IPS-18a (cell line): Measurements from ENCODE around the gene LIG3.
"Not testable (repeated sequence)": the region's sequence is repeated elsewhere in the genome, so short reads cannot be mapped to it uniquely, and the experiment has no call there.

ENCODE experiments used
- H3K27ac ChIP-seq: one replicate; pipeline ENCODE4 v1.5.1; 2013; ENCODE audit warnings: low read length
- H3K27me3 ChIP-seq: one replicate; pipeline ENCODE4 v1.6.1; 2013; ENCODE audit warnings: mild to moderate bottlenecking, low read length; ENCODE audit not compliant: control insufficient read depth, insufficient read depth
- H3K36me3 ChIP-seq: one replicate; pipeline ENCODE4 v1.6.1; 2013; ENCODE audit warnings: low read depth, low read length; ENCODE audit not compliant: control insufficient read depth
- H3K4me1 ChIP-seq: one replicate; pipeline ENCODE4 v1.6.1; 2013; ENCODE audit warnings: low read depth, low read length; ENCODE audit not compliant: control insufficient read depth
- H3K4me3 ChIP-seq: one replicate; pipeline ENCODE4 v1.5.1; 2013; ENCODE audit warnings: low read length
- H3K9ac ChIP-seq: one replicate; pipeline ENCODE4 v1.6.1; 2013; ENCODE audit warnings: mild to moderate bottlenecking, low read length, moderate library complexity
- H3K9me3 ChIP-seq: one replicate; pipeline ENCODE4 v1.6.1; 2013; ENCODE audit warnings: low read depth, low read length; ENCODE audit not compliant: control insufficient read depth

LIG3 gene

GRCh38 chr17:34987232-34987631 lies 6.9 kb downstream of the LIG3 start:
- Histone ChIP-seq H3K9me3 (no peaks in the 10 kb centered on the region), H3K4me3 (no peak overlapping the region), H3K27ac (no peak overlapping the region), H3K4me1 (no peaks in the 10 kb centered on the region), H3K36me3 (peaks cover 77% of the 10 kb centered on the region), H3K27me3 (no peaks in the 10 kb centered on the region), H3K9ac (no peak overlapping the region)

- H3K27ac ChIP-seq = no peak overlapping the region
- H3K9ac ChIP-seq = no peak overlapping the region
- no peak overlapping the region for H3K4me3 ChIP-seq
- H3K27me3 ChIP-seq = no peaks in the 10 kb centered on the region
- peaks cover 84% of the 10 kb centered on the region for H3K36me3 ChIP-seq
- H3K9me3 ChIP-seq = no peaks in the 10 kb centered on the region
- no peaks in the 10 kb centered on the region for H3K4me1 ChIP-seq
Observed at GRCh38 chr17:34988644-34989043, 8.3 kb downstream of the LIG3 start.

- H3K4me3 ChIP-seq = no peak overlapping the region
- H3K9ac ChIP-seq = no peak overlapping the region
- peaks cover 84% of the 10 kb centered on the region for H3K36me3 ChIP-seq
- no peaks in the 10 kb centered on the region for H3K27me3 ChIP-seq
- no peaks in the 10 kb centered on the region for H3K4me1 ChIP-seq
- H3K9me3 ChIP-seq = no peaks in the 10 kb centered on the region
- H3K27ac ChIP-seq = no peak overlapping the region
Observed at GRCh38 chr17:34989473-34989872, 9.2 kb downstream of the LIG3 start.

GRCh38 chr17:34990921-34991365 lies 10.6 kb downstream of the LIG3 start:
- H3K27ac ChIP-seq = no peak overlapping the region
- no peak overlapping the region for H3K4me3 ChIP-seq
- no peak overlapping the region for H3K9ac ChIP-seq
- H3K36me3 ChIP-seq = peaks cover 90% of the 10 kb centered on the region
- no peaks in the 10 kb centered on the region for H3K27me3 ChIP-seq
- no peaks in the 10 kb centered on the region for H3K9me3 ChIP-seq
- H3K4me1 ChIP-seq = no peaks in the 10 kb centered on the region

GRCh38 chr17:34991606-34992005 lies 11.3 kb downstream of the LIG3 start:
- Histone ChIP-seq H3K27me3 (no peaks in the 10 kb centered on the region), H3K36me3 (peaks cover 90% of the 10 kb centered on the region), H3K9ac (no peak overlapping the region), H3K9me3 (no peaks in the 10 kb centered on the region), H3K4me1 (no peaks in the 10 kb centered on the region), H3K4me3 (no peak overlapping the region), H3K27ac (no peak overlapping the region)

- peaks cover 95% of the 10 kb centered on the region for H3K36me3 ChIP-seq
Observed at GRCh38 chr17:34993031-34993430, 12.7 kb downstream of the LIG3 start.

GRCh38 chr17:34996422-34997285 lies 16.3 kb downstream of the LIG3 start:
- no peaks in the 10 kb centered on the region for H3K9me3 ChIP-seq
- H3K4me1 ChIP-seq = no peaks in the 10 kb centered on the region
- H3K27me3 ChIP-seq = no peaks in the 10 kb centered on the region
- peaks cover 97% of the 10 kb centered on the region for H3K36me3 ChIP-seq
- H3K9ac ChIP-seq = no peak overlapping the region
- H3K27ac ChIP-seq = no peak overlapping the region
- H3K4me3 ChIP-seq = no peak overlapping the region

More at GRCh38 chr17:34993031-34993430, 12.7 kb downstream of the LIG3 start:
- no peak overlapping the region for H3K9ac ChIP-seq
- H3K9me3 ChIP-seq = no peaks in the 10 kb centered on the region
- H3K4me3 ChIP-seq = no peak overlapping the region
- no peak overlapping the region for H3K27ac ChIP-seq
- no peaks in the 10 kb centered on the region for H3K27me3 ChIP-seq
- H3K4me1 ChIP-seq = no peaks in the 10 kb centered on the region

GRCh38 chr17:34997355-34997862 lies 17.1 kb downstream of the LIG3 start:
- H3K27ac ChIP-seq = no peak overlapping the region
- no peak overlapping the region for H3K9ac ChIP-seq
- H3K4me3 ChIP-seq = no peak overlapping the region
- no peaks in the 10 kb centered on the region for H3K4me1 ChIP-seq
- H3K36me3 ChIP-seq = peaks cover 97% of the 10 kb centered on the region
- H3K9me3 ChIP-seq = no peaks in the 10 kb centered on the region
- no peaks in the 10 kb centered on the region for H3K27me3 ChIP-seq

- H3K9me3 ChIP-seq = no peaks in the 10 kb centered on the region
- H3K4me1 ChIP-seq = no peaks in the 10 kb centered on the region
- H3K27ac ChIP-seq = no peak overlapping the region
- peaks cover 97% of the 10 kb centered on the region for H3K36me3 ChIP-seq
- no peak overlapping the region for H3K4me3 ChIP-seq
- no peaks in the 10 kb centered on the region for H3K27me3 ChIP-seq
- no peak overlapping the region for H3K9ac ChIP-seq
Observed at GRCh38 chr17:34998205-34998604, 17.9 kb downstream of the LIG3 start.

GRCh38 chr17:34999456-34999855 lies 19.1 kb downstream of the LIG3 start:
- Histone ChIP-seq H3K9ac (no peak overlapping the region), H3K9me3 (no peaks in the 10 kb centered on the region), H3K4me3 (no peak overlapping the region), H3K27ac (no peak overlapping the region), H3K27me3 (no peaks in the 10 kb centered on the region), H3K36me3 (peaks cover 95% of the 10 kb centered on the region), H3K4me1 (no peaks in the 10 kb centered on the region)

- H3K4me3 ChIP-seq, H3K9ac ChIP-seq, H3K9me3 ChIP-seq, H3K27me3 ChIP-seq, H3K4me1 ChIP-seq, H3K27ac ChIP-seq: not testable (repeated sequence)
- H3K36me3 ChIP-seq = peaks cover 94% of the 10 kb centered on the region
Observed at GRCh38 chr17:35000965-35001364, 20.7 kb downstream of the LIG3 start.

GRCh38 chr17:35001549-35001948 lies 21.2 kb downstream of the LIG3 start:
- peaks cover 94% of the 10 kb centered on the region for H3K36me3 ChIP-seq
- no peak overlapping the region for H3K9ac ChIP-seq
- H3K4me3 ChIP-seq = no peak overlapping the region
- H3K9me3 ChIP-seq = no peaks in the 10 kb centered on the region
- H3K27me3 ChIP-seq = no peaks in the 10 kb centered on the region
- H3K27ac ChIP-seq = no peak overlapping the region
- H3K4me1 ChIP-seq = no peaks in the 10 kb centered on the region
